Esophagus (tissue), 2 donors: Measurements from ENCODE around the gene FBXO8. TPM values are rescaled to one million over a fixed set of nuclear protein-coding genes. Genes with fewer than 3 reads are reported as not detected.
"Not testable (repeated sequence)": the region's sequence is repeated elsewhere in the genome, so short reads cannot be mapped to it uniquely, and the experiment has no call there.

Source experiments
- H3K27ac ChIP-seq, 2 donors: one replicate each; pipeline ENCODE4 v1.5.1; 2013; ENCODE audit warnings: low read depth in 2 of 2, mild to moderate bottlenecking in 2 of 2, inconsistent platforms in 1 of 2, low read length in 1 of 2, moderate library complexity in 1 of 2
- H3K27me3 ChIP-seq, 2 donors: one replicate each; pipeline ENCODE4 v1.6.1; 2013; ENCODE audit warnings: low read length in 2 of 2, control low read depth in 1 of 2, mild to moderate bottlenecking in 1 of 2; ENCODE audit not compliant: insufficient read depth in 2 of 2, control insufficient read depth in 1 of 2
- H3K36me3 ChIP-seq, 2 donors: one replicate each; pipeline ENCODE4 v1.6.1; 2013; ENCODE audit warnings: low read length in 1 of 2; ENCODE audit not compliant: control insufficient read depth in 2 of 2, insufficient read depth in 2 of 2
- H3K4me1 ChIP-seq, 2 donors: one replicate each; pipeline ENCODE4 v1.6.1; 2013; ENCODE audit warnings: low read length in 1 of 2; ENCODE audit not compliant: control insufficient read depth in 2 of 2, insufficient read depth in 2 of 2
- H3K4me3 ChIP-seq, 2 donors: one replicate each; pipeline ENCODE4 v1.5.1; 2013; ENCODE audit warnings: low read length in 2 of 2, mild to moderate bottlenecking in 2 of 2, low read depth in 1 of 2, moderate library complexity in 1 of 2
- H3K9me3 ChIP-seq, 2 donors: one replicate each; pipeline ENCODE4 v1.6.1; 2013; ENCODE audit warnings: mild to moderate bottlenecking in 2 of 2, low read depth in 1 of 2, low read length in 1 of 2, moderate library complexity in 1 of 2; ENCODE audit not compliant: control insufficient read depth in 2 of 2, insufficient read depth in 1 of 2
- WGBS, 2 donors: extraction: QIAGEN DNeasy Blood & Tissue Kit; methylation state at CpG; one replicate each; pipeline ENCODE4 v1.1.7; 2013; 5-methylcytosine and 5-hydroxymethylcytosine counted together
- polyA plus RNA-seq, 2 donors: library from polyadenylated mRNA; stranded (reverse); fragments of 200-250 nt; gene quantifications; one replicate each; pipeline ENCODE4 v1.2.3, GENCODE V29; 2013
- donor health status: healthy with polysubstance abuse.
- donor health status: Bipolar disorder and iron deficiency.

The FBXO8 gene
- polyA plus RNA-seq, 2 donors = 15.6 to 17.9 TPM

GRCh38 chr4:174316546-174316945, 33.1 kb upstream of the FBXO8 start:
- Histone ChIP-seq H3K27me3 (no peaks in the 10 kb centered on the region), H3K36me3 (no peaks in the 10 kb centered on the region), H3K4me1 (no peaks in the 10 kb centered on the region), H3K27ac (no peak overlapping the region), H3K9me3 (no peaks in the 10 kb centered on the region), H3K4me3 (no peak overlapping the region)
- WGBS, 2 donors = 40 to 66% methylated on average over 1 of the region's 1 CpG

- WGBS, 2 donors = 76 to 77% methylated on average over 3 of the region's 3 CpGs
- no peak overlapping the region for H3K27ac ChIP-seq
Measured at GRCh38 chr4:174314770-174315169, 31.3 kb upstream of the FBXO8 start.

GRCh38 chr4:174314274-174314673, 30.8 kb upstream of the FBXO8 start:
- no peak overlapping the region for H3K27ac ChIP-seq
- 97 to 98% methylated on average over 3 of the region's 3 CpGs for WGBS, 2 donors
- no peaks in the 10 kb centered on the region for H3K27me3 ChIP-seq
- H3K4me3 ChIP-seq = no peak overlapping the region
- H3K36me3 ChIP-seq = no peaks in the 10 kb centered on the region
- no peaks in the 10 kb centered on the region for H3K4me1 ChIP-seq
- no peaks in the 10 kb centered on the region for H3K9me3 ChIP-seq

More at GRCh38 chr4:174314770-174315169, 31.3 kb upstream of the FBXO8 start:
- Histone ChIP-seq H3K4me3 (no peak overlapping the region), H3K9me3 (no peaks in the 10 kb centered on the region), H3K27me3 (no peaks in the 10 kb centered on the region), H3K36me3 (no peaks in the 10 kb centered on the region), H3K4me1 (no peaks in the 10 kb centered on the region)

GRCh38 chr4:174312993-174313392, 29.5 kb upstream of the FBXO8 start:
- Histone ChIP-seq H3K9me3 (no peaks in the 10 kb centered on the region), H3K27ac (no peak overlapping the region)
- WGBS, 2 donors = 93% methylated on average over 3 of the region's 3 CpGs

GRCh38 chr4:174307694-174308093, 24.2 kb upstream of the FBXO8 start:
- H3K4me3 ChIP-seq = no peak overlapping the region
- H3K9me3 ChIP-seq = no peaks in the 10 kb centered on the region
- 91% methylated on average over 4 of the region's 4 CpGs for WGBS, 2 donors
- no peak overlapping the region for H3K27ac ChIP-seq
- peaks cover 0 to 4% of the 10 kb centered on the region in 2 donors for H3K36me3 ChIP-seq
- no peaks in the 10 kb centered on the region for H3K27me3 ChIP-seq
- H3K4me1 ChIP-seq = no peaks in the 10 kb centered on the region

More at GRCh38 chr4:174312993-174313392, 29.5 kb upstream of the FBXO8 start:
- H3K4me3 ChIP-seq = no peak overlapping the region
- H3K27me3 ChIP-seq = no peaks in the 10 kb centered on the region
- H3K4me1 ChIP-seq = no peaks in the 10 kb centered on the region
- peaks cover 0 to 4% of the 10 kb centered on the region in 2 donors for H3K36me3 ChIP-seq

- WGBS, 2 donors = 97 to 99% methylated on average over 3 of the region's 3 CpGs
- Histone ChIP-seq H3K27ac (no peak overlapping the region), H3K36me3 (peaks cover 0 to 4% of the 10 kb centered on the region in 2 donors), H3K9me3 (no peaks in the 10 kb centered on the region), H3K27me3 (no peaks in the 10 kb centered on the region), H3K4me3 (no peak overlapping the region), H3K4me1 (no peaks in the 10 kb centered on the region)
Measured at GRCh38 chr4:174305961-174306360, 22.5 kb upstream of the FBXO8 start.

GRCh38 chr4:174304664-174305063, 21.2 kb upstream of the FBXO8 start:
- 96 to 97% methylated on average over 1 of the region's 1 CpG for WGBS, 2 donors
- Histone ChIP-seq H3K9me3 (no peaks in the 10 kb centered on the region), H3K4me3 (no peak overlapping the region), H3K27ac (no peak overlapping the region), H3K4me1 (no peaks in the 10 kb centered on the region), H3K27me3 (no peaks in the 10 kb centered on the region), H3K36me3 (peaks cover 0 to 4% of the 10 kb centered on the region in 2 donors)

- no peaks in the 10 kb centered on the region for H3K9me3 ChIP-seq
- no peak overlapping the region for H3K27ac ChIP-seq
- peaks cover 0 to 4% of the 10 kb centered on the region in 2 donors for H3K36me3 ChIP-seq
- no peaks in the 10 kb centered on the region for H3K27me3 ChIP-seq
- H3K4me3 ChIP-seq = no peak overlapping the region
- H3K4me1 ChIP-seq = no peaks in the 10 kb centered on the region
- 96 to 99% methylated on average over 1 of the region's 1 CpG for WGBS, 2 donors
Measured at GRCh38 chr4:174303687-174304086, 20.2 kb upstream of the FBXO8 start.

GRCh38 chr4:174295142-174295541, 11.7 kb upstream of the FBXO8 start:
- 95 to 97% methylated on average over 19 to 26 of the region's 27 CpGs for WGBS, 2 donors

GRCh38 chr4:174294641-174295040, 11.2 kb upstream of the FBXO8 start:
- H3K9me3 ChIP-seq, H3K27me3 ChIP-seq, H3K27ac ChIP-seq, H3K4me1 ChIP-seq, H3K4me3 ChIP-seq, H3K36me3 ChIP-seq: not testable (repeated sequence)
- WGBS, 2 donors = 96 to 98% methylated on average over 6 to 30 of the region's 30 CpGs

More at GRCh38 chr4:174295142-174295541, 11.7 kb upstream of the FBXO8 start:
- H3K27me3 ChIP-seq, H3K9me3 ChIP-seq, H3K27ac ChIP-seq, H3K4me3 ChIP-seq, H3K4me1 ChIP-seq, H3K36me3 ChIP-seq: not testable (repeated sequence)
